ENCODE data around the gene TBRG4. TPM values are rescaled to one million over a fixed set of nuclear protein-coding genes. Genes with fewer than 3 reads are reported as not detected.

Gene TBRG4
- total and polyA plus RNA-seq, 2 donors (not counting 3 experiments of a cell fraction or from before 2014, with no cell fraction given), result 43.7 to 56.7 TPM

DNA sequence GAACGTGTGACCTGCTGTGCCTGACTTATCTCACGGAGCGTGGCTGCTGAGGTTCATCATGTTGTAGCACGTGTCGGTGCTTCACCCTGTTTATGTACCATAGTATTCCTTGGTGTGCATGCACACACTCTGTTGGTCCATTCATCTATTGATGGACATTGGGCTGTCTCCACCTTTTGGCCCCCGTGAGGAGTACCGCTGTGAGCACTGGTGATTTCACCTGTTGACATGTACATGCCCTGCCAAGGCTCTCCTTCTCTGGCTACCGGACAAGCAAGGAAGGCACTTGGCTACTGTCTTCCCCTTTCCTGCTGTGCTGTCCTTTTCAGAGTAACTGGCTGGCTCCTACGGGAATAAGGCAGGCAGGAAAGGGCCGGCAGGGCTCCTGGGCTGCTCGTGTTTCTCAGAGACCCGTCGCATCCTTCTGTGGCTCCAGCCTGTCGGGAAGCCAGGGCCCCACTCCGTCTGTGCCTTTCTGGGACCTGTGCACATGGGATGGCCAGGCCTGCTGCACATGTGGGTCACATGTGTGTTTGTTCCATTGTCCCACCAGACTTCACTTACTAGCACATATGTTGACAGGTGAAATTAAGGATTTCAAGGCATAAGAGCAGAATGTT is 17.8 kb upstream of the TBRG4 start:
- H3K27ac ChIP-seq (ENCODE audit: insufficient read depth, low read depth, low read length), result no peak overlapping the region
- no peaks in the 10 kb centered on the region for H3K79me2 ChIP-seq (ENCODE audit: control insufficient read depth, insufficient read depth, low read length)
- DNase-seq (ENCODE audit: low read depth, low spot score) (no peak), FAIRE-seq (no peak)
- no peaks in the 10 kb centered on the region for H3K9me3 ChIP-seq (replicated peaks; ENCODE audit: control insufficient read depth, insufficient read depth, low read length)
- ChIA-PET POLR2A (no interaction called here), CTCF (interaction anchor here (9.8 kb wide), 1 partner anchor 156 kb away, joined by 585 read pairs; no protein-coding TSS in a partner anchor)
- TF ChIP-seq EZH2 (IDR thresholded peaks at IDR 0.05; ENCODE audit: borderline replicate concordance, low read depth, low read length, severe bottlenecking) (no peak), JUN (IDR thresholded peaks at IDR 0.05; ENCODE audit: borderline replicate concordance, insufficient read depth, insufficient read length, low read depth) (no peak), FOS (IDR thresholded peaks at IDR 0.05; ENCODE audit: borderline replicate concordance, insufficient read depth, low read length) (no peak), POLR2A (IDR thresholded peaks at IDR 0.05; ENCODE audit: low read depth, low read length) (no peak), POLR2AphosphoS5 (IDR thresholded peaks at IDR 0.05; ENCODE audit: insufficient read depth, low read depth, low read length) (no peak), MYC (IDR thresholded peaks at IDR 0.05; ENCODE audit: low read depth, low read length) (no peak), GATA2 (IDR thresholded peaks at IDR 0.05; ENCODE audit: insufficient read depth, insufficient read length, low read depth, low read length) (no peak)
- TF ChIP-seq, protein P1, sequence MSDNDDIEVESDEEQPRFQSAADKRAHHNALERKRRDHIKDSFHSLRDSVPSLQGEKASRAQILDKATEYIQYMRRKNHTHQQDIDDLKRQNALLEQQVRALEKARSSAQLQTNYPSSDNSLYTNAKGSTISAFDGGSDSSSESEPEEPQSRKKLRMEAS (IDR thresholded peaks at IDR 0.05; ENCODE audit: insufficient read depth, insufficient read length), result no peak
- TF ChIP-seq, protein P2, sequence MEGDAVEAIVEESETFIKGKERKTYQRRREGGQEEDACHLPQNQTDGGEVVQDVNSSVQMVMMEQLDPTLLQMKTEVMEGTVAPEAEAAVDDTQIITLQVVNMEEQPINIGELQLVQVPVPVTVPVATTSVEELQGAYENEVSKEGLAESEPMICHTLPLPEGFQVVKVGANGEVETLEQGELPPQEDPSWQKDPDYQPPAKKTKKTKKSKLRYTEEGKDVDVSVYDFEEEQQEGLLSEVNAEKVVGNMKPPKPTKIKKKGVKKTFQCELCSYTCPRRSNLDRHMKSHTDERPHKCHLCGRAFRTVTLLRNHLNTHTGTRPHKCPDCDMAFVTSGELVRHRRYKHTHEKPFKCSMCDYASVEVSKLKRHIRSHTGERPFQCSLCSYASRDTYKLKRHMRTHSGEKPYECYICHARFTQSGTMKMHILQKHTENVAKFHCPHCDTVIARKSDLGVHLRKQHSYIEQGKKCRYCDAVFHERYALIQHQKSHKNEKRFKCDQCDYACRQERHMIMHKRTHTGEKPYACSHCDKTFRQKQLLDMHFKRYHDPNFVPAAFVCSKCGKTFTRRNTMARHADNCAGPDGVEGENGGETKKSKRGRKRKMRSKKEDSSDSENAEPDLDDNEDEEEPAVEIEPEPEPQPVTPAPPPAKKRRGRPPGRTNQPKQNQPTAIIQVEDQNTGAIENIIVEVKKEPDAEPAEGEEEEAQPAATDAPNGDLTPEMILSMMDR (IDR thresholded peaks at IDR 0.05; ENCODE audit: extremely low read depth in 1 of 2, insufficient read depth in 1 of 2, low read depth in 1 of 2, low read length in 2 of 2), result no peak
- dilution Hi-C loops (cut with MboI; ENCODE audit: extremely low pct_ligation_motif_present, low sequenced_read_pairs), result no loop called here
- intact Hi-C loops (cut with micrococcal nuclease), result no loop called here
- H2AFZ ChIP-seq (ENCODE audit: low read depth, low read length), result no peak overlapping the region
- H3K9me1 ChIP-seq (replicated peaks; ENCODE audit: control insufficient read depth, extremely low read depth, insufficient read depth, low read length), result no peaks in the 10 kb centered on the region
- no peak overlapping the region for H3K9ac ChIP-seq (replicated peaks; ENCODE audit: extremely low read depth, insufficient read depth, low read length)
- H3K27me3 ChIP-seq (ENCODE audit: control insufficient read depth in 2 of 2, insufficient read depth in 2 of 2, low read length in 2 of 2), result no peaks in the 10 kb centered on the region
- no peaks in the 10 kb centered on the region for H4K20me1 ChIP-seq (replicated peaks; ENCODE audit: control insufficient read depth, extremely low read depth, insufficient read depth, low read length)
- H3K4me3 ChIP-seq (replicated peaks in 1 of 3; ENCODE audit: insufficient read depth in 1 of 3, low read depth in 1 of 3, low read length in 3 of 3), result no peak overlapping the region
- no peaks in the 10 kb centered on the region for H3K36me3 ChIP-seq (ENCODE audit: control insufficient read depth in 2 of 2, extremely low read depth in 1 of 2, insufficient read depth in 2 of 2, low read length in 2 of 2)
- H3K4me2 ChIP-seq (ENCODE audit: insufficient read depth, low read length), result no peak overlapping the region
- H3K4me1 ChIP-seq (ENCODE audit: control insufficient read depth, extremely low read depth, insufficient read depth, low read length), result no peaks in the 10 kb centered on the region
- no TSS peak for BruUV-seq (replicated peaks)
